ENCODE results near the gene CRYZL1. TPM values are rescaled to one million over a fixed set of nuclear protein-coding genes. Genes with fewer than 3 reads are reported as not detected.

CRYZL1 gene
- total RNA-seq, 6 experiments from 2014 or later, result 9.7 to 16.3 (median 13.2) TPM

- Histone ChIP-seq H3K36me3 (no peaks in the 10 kb centered on the region), H3K27ac (no peak overlapping the region), H3K9me3 (no peaks in the 10 kb centered on the region), H3K4me3 (no peak overlapping the region), H3K4me1 (peaks cover 0 to 45% (median 19%) of the 10 kb centered on the region in 4 donors), H3K27me3 (no peaks in the 10 kb centered on the region)
- DNase-seq (no peak), ATAC-seq (peak; percentile 71 to 84 (median 76))
- TF ChIP-seq CTCF (IDR thresholded peaks at IDR 0.05), result no peak
- intact Hi-C loops (cut with DNase I), result no loop called here
These were observed 44.2 kb upstream of the CRYZL1 start for GRCh38 chr21:33685613-33686197.

- Histone ChIP-seq H3K4me3 (no peak overlapping the region), H3K36me3 (no peaks in the 10 kb centered on the region), H3K9me3 (no peaks in the 10 kb centered on the region), H3K27ac (peak overlapping the region in 1 of 3 donors; percentile 21), H3K4me1 (peaks cover 0 to 44% (median 19%) of the 10 kb centered on the region in 4 donors), H3K27me3 (no peaks in the 10 kb centered on the region)
- intact Hi-C loops (cut with DNase I), result no loop called here
- 39% methylated on average over 5 of the region's 5 CpGs for whole genome bisulfite sequencing (ENCODE audit: insufficient coverage, low coverage, low lambda C conversion rate, missing lambda C conversion rate)
- TF ChIP-seq CTCF (IDR thresholded peaks at IDR 0.05) (no peak), POLR2A (IDR thresholded peaks at IDR 0.05) (no peak)
- peak in 3 of 4 donors; percentile 29 to 33 (median 32) for ATAC-seq
- no peak for DNase-seq
These were observed 43.5 kb upstream of the CRYZL1 start for GRCh38 chr21:33684923-33685560.

- Histone ChIP-seq H3K36me3 (no peaks in the 10 kb centered on the region), H3K4me1 (peaks cover 0 to 44% (median 20%) of the 10 kb centered on the region in 4 donors), H3K27me3 (no peaks in the 10 kb centered on the region), H3K9me3 (no peaks in the 10 kb centered on the region), H3K27ac (peak overlapping the region in 1 of 3 donors; percentile 21), H3K4me3 (no peak overlapping the region)
- WGBS (ENCODE audit: insufficient coverage, low coverage, low lambda C conversion rate, missing lambda C conversion rate), result 42% methylated on average over 2 of the region's 2 CpGs
- TF ChIP-seq CTCF (IDR thresholded peaks at IDR 0.05) (no peak), POLR2A (IDR thresholded peaks at IDR 0.05) (no peak)
- intact Hi-C loops (cut with DNase I), result no loop called here
- no peak for ATAC-seq
- DNase-seq, result no peak
These were observed 42.5 kb upstream of the CRYZL1 start for GRCh38 chr21:33684068-33684467.

GRCh38 chr21:33682992-33683627 is 41.6 kb upstream of the CRYZL1 start:
- H3K4me3 ChIP-seq, result no peak overlapping the region
- H3K27ac ChIP-seq, result no peak overlapping the region
- H3K27me3 ChIP-seq, result no peaks in the 10 kb centered on the region
- ATAC-seq (no peak), DNase-seq (no peak)
- no peaks in the 10 kb centered on the region for H3K36me3 ChIP-seq
- intact Hi-C loops (cut with DNase I), result no loop called here
- peaks cover 0 to 44% (median 18%) of the 10 kb centered on the region in 4 donors for H3K4me1 ChIP-seq
- 76% methylated on average over 4 of the region's 4 CpGs for WGBS (ENCODE audit: insufficient coverage, low coverage, low lambda C conversion rate, missing lambda C conversion rate)
- no peaks in the 10 kb centered on the region for H3K9me3 ChIP-seq
- TF ChIP-seq CTCF (IDR thresholded peaks at IDR 0.05), result no peak
- TF ChIP-seq POLR2A (IDR thresholded peaks at IDR 0.05), result no peak
